ENCODE data around the gene KDM4E.
"Not testable (repeated sequence)": the region's sequence is repeated elsewhere in the genome, so short reads cannot be mapped to it uniquely, and the experiment has no call there.

Gene KDM4E

GRCh38 chr11:95024958-95025357 lies at the start of gene KDM4E:
Gene KDM4E, plus strand, starts transcription at chr11:95025258. Its CDS starts 300 bp downstream, at chr11:95025558.
- no peak for DNase-seq (ENCODE audit: low read depth in 2 of 2, low spot score in 1 of 2)

GRCh38 chr11:94975599-94975998 lies 49.5 kb upstream of the KDM4E start:
- DNase-seq (ENCODE audit: low read depth in 2 of 2, low spot score in 1 of 2) = no peak

- no peak for DNase-seq (ENCODE audit: low read depth in 2 of 2, low spot score in 1 of 2)
Observed at GRCh38 chr11:94987378-94987777, 37.7 kb upstream of the KDM4E start.

- no peak for DNase-seq (ENCODE audit: low read depth in 2 of 2, low spot score in 1 of 2)
Observed at GRCh38 chr11:94988748-94989147, 36.3 kb upstream of the KDM4E start.

- no peak for DNase-seq (ENCODE audit: low read depth in 2 of 2, low spot score in 1 of 2)
Observed at GRCh38 chr11:94993400-94993943, 31.6 kb upstream of the KDM4E start.

- no peak for DNase-seq (ENCODE audit: low read depth in 2 of 2, low spot score in 1 of 2)
Observed at GRCh38 chr11:94997437-94997836, 27.6 kb upstream of the KDM4E start.

GRCh38 chr11:94998285-94998684 lies 26.8 kb upstream of the KDM4E start:
- DNase-seq (ENCODE audit: low read depth in 2 of 2, low spot score in 1 of 2) = no peak

- DNase-seq (ENCODE audit: low read depth in 2 of 2, low spot score in 1 of 2) = no peak
Observed at GRCh38 chr11:95003716-95004115, 21.3 kb upstream of the KDM4E start.

GRCh38 chr11:95005642-95006041 lies 19.4 kb upstream of the KDM4E start:
- no peak for DNase-seq (ENCODE audit: low read depth in 2 of 2, low spot score in 1 of 2)

GRCh38 chr11:95011376-95011775 lies 13.7 kb upstream of the KDM4E start:
- DNase-seq (ENCODE audit: low read depth in 2 of 2, low spot score in 1 of 2) = no peak

GRCh38 chr11:95014184-95014821 lies 10.8 kb upstream of the KDM4E start:
- DNase-seq (ENCODE audit: low read depth in 2 of 2, low spot score in 1 of 2) = no peak

GRCh38 chr11:95016139-95016538 lies 8.9 kb upstream of the KDM4E start:
- no peak for DNase-seq (ENCODE audit: low read depth in 2 of 2, low spot score in 1 of 2)

- DNase-seq (ENCODE audit: low read depth in 2 of 2, low spot score in 1 of 2) = not testable (repeated sequence)
Observed at GRCh38 chr11:95021468-95021867, 3.6 kb upstream of the KDM4E start.

GRCh38 chr11:95025594-95025993 lies 536 bp downstream of the KDM4E start:
- not testable (repeated sequence) for DNase-seq (ENCODE audit: low read depth in 2 of 2, low spot score in 1 of 2)

GRCh38 chr11:95028357-95028756 lies 3.3 kb downstream of the KDM4E start:
- DNase-seq (ENCODE audit: low read depth in 2 of 2, low spot score in 1 of 2) = no peak

GRCh38 chr11:95033051-95033450 lies 8.0 kb downstream of the KDM4E start:
- DNase-seq (ENCODE audit: low read depth in 2 of 2, low spot score in 1 of 2) = no peak

GRCh38 chr11:95035316-95035715 lies 10.3 kb downstream of the KDM4E start:
- DNase-seq (ENCODE audit: low read depth in 2 of 2, low spot score in 1 of 2) = no peak

- DNase-seq (ENCODE audit: low read depth in 2 of 2, low spot score in 1 of 2) = not testable (repeated sequence)
Observed at GRCh38 chr11:95037356-95038035, 12.4 kb downstream of the KDM4E start.

GRCh38 chr11:95042239-95042638 lies 17.2 kb downstream of the KDM4E start:
- DNase-seq (ENCODE audit: low read depth in 2 of 2, low spot score in 1 of 2) = no peak

GRCh38 chr11:95042906-95043305 lies 17.8 kb downstream of the KDM4E start:
- DNase-seq (ENCODE audit: low read depth in 2 of 2, low spot score in 1 of 2) = no peak

GRCh38 chr11:95044010-95044409 lies 19.0 kb downstream of the KDM4E start:
- DNase-seq (ENCODE audit: low read depth in 2 of 2, low spot score in 1 of 2) = no peak

- no peak for DNase-seq (ENCODE audit: low read depth in 2 of 2, low spot score in 1 of 2)
Observed at GRCh38 chr11:95045812-95046211, 20.8 kb downstream of the KDM4E start.

GRCh38 chr11:95049122-95049521 lies 24.1 kb downstream of the KDM4E start, which contains the start of gene KDM4F:
Gene KDM4F, plus strand, starts transcription at chr11:95049422.
- not testable (repeated sequence) for DNase-seq (ENCODE audit: low read depth in 2 of 2, low spot score in 1 of 2)
